K562 (cell line): ENCODE data around the gene VSNL1. TPM values are rescaled to one million over a fixed set of nuclear protein-coding genes. Genes with fewer than 3 reads are reported as not detected.
A peak's percentile ranks its signal among the peaks of the same experiment; 100 is the strongest.

Experiments used
- ATF1 ChIP-seq, 2 experiments: fragments of 450-650 bp in 1 of 2; IDR thresholded peaks; 2 replicates each; pipeline ENCODE4 v1.6.1; 2016; ENCODE audit warnings: missing compliant biosample characterization in 1 of 2, missing genetic modification characterization in 1 of 2
- ETS1 ChIP-seq: conservative IDR thresholded peaks from 2 replicates; pipeline ENCODE4 v1.6.1; 2011; ENCODE audit warnings: low read depth, mild to moderate bottlenecking, low read length; ENCODE audit not compliant: control insufficient read depth
- GATAD2B ChIP-seq: fragments of 450-650 bp; IDR thresholded peaks from 2 replicates; pipeline ENCODE4 v1.6.1; 2017; ENCODE audit warnings: mild to moderate bottlenecking, borderline replicate concordance
- LARP7 ChIP-seq: fragments of 450-650 bp; IDR thresholded peaks from 2 replicates; pipeline ENCODE4 v1.6.1; 2016
- PBX2 ChIP-seq, 2 experiments: IDR thresholded peaks in 1 of 2; conservative IDR thresholded peaks in 1 of 2; 2 replicates each; pipeline ENCODE4 v1.6.1; 2016; ENCODE audit warnings: low read depth in 2 of 2, mild to moderate bottlenecking in 1 of 2, missing compliant biosample characterization in 1 of 2, missing genetic modification characterization in 1 of 2, moderate library complexity in 1 of 2
- REST ChIP-seq, 2 experiments: fragments of 450-650 bp; formaldehyde crosslinking in 1 of 2; IDR thresholded peaks; 2 replicates each; pipeline versions ENCODE4 v1.4.0 to v1.6.1; 2014 to 2020; ENCODE audit warnings: mild to moderate bottlenecking in 2 of 2, borderline replicate concordance in 1 of 2, low read depth in 1 of 2
- SAP30 ChIP-seq: fragments of 200-600 bp; sonication (generic); IDR thresholded peaks from 2 replicates; pipeline ENCODE4 v1.6.1; 2012; ENCODE audit warnings: borderline replicate concordance, low read depth, mild to moderate bottlenecking, moderate library complexity, low read length, control low read depth, inconsistent platforms; ENCODE audit not compliant: insufficient read depth, poor library complexity, severe bottlenecking
- ZBTB34 ChIP-seq: fragments of 250-450 bp; sonication (Bioruptor Pico); IDR thresholded peaks from 2 replicates; pipeline ENCODE4 v1.8.0; 2021; ENCODE audit warnings: mild to moderate bottlenecking, moderate library complexity
- ZNF3 ChIP-seq: fragments of 250-450 bp; sonication (Bioruptor Pico); IDR thresholded peaks from 2 replicates; pipeline ENCODE4 v1.5.0; 2021; ENCODE audit warnings: mild to moderate bottlenecking, moderate library complexity
- ZNF384 ChIP-seq: IDR thresholded peaks from 2 replicates; pipeline ENCODE4 v1.6.1; 2012; ENCODE audit warnings: low read depth, low read length, improper control_type of control experiment
- ZNF644 ChIP-seq: fragments of 200-800 bp; sonication (Bioruptor generic); IDR thresholded peaks from 2 replicates; pipeline ENCODE4 v1.6.1; 2016; ENCODE audit warnings: low read depth, missing genetic modification characterization, missing compliant biosample characterization
- polyA plus RNA-seq, 8 experiments: library from polyadenylated mRNA; depleted of rRNA in 4 of 8; stranded (reverse) in 5 of 8; unstranded in 3 of 8; fragments of >200 nt; fragmentation: Nextera tagmentation in 2 of 8; fragmentation: Illumina TruSeq in 1 of 8; extraction: Ambion mirVana in 2 of 8; extraction: Trizol in 1 of 8; gene quantifications; 2 replicates each; pipeline versions ENCODE4 v1.2.1 to v1.2.3, GENCODE V29; 2011 to 2014; ENCODE audit warnings: inconsistent platforms in 1 of 8, missing spikeins in 1 of 8
- total RNA-seq, 7 experiments: library from RNA; depleted of rRNA in 6 of 7; stranded (reverse); fragments of >200 nt in 6 of 7; fragmentation: Illumina TruSeq in 2 of 7; extraction: Trizol in 2 of 7; gene quantifications; 2 replicates each; pipeline versions ENCODE4 v1.2.1 to v1.2.3, GENCODE V29; 2011 to 2021; ENCODE audit warnings: low replicate concordance in 1 of 7

Gene VSNL1
- total and polyA plus RNA-seq, 9 of the 15 experiments (the other 6 are each of a cell fraction or from before 2014, with no cell fraction given) = 0.20 TPM; not detected in 8

DNA sequence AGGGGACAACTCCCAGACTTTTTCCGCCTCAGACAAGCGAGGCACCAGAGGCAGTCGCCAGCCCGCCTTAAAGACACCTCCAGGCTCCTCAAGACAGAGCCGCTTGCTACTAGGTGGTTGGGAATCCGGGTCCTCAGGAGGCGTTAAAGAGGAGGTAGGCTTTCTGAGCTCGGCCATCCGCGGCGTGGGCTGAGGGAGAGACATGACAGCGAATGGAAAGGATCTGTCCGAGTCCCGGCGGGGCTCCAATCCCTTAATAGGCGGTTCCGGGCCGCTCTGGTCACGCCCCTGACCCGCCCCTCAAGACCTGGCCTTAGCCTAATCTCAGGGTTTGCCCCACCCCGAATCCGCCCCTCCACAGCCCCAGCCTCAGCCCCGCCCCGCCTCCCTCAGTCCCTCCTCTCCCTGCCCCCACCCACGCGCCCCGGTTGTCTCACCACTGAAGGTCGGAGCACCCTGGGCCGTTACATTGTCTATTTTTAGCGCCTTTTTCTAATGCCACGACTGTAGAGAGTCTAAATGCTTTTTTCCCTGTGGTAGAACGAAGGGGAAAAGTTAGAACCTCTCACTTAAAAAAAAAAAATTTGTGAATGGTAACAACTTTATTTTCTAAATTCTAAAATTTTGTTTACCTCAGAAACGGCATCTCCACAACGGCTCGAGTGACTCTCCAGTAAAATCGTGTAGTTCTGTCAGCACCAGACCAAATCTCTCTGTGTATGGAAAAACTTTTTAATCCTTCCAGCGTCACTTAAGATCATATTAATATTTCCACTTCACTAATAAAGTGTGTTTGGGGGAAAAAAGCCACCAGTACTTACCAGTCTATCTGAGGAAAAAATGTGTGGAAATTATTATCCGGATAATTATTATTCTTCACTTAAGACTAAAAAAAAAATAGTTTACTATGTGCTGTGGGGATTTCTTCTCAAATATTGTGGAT, 22.0 kb upstream of the VSNL1 start, which contains the start of gene RAD51AP2 (continued):
- TF ChIP-seq REST (IDR thresholded peaks at IDR 0.05; ENCODE audit: borderline replicate concordance) (no peak), REST (CRISPR knock-in tag; IDR thresholded peaks at IDR 0.05; ENCODE audit: low read depth) (no peak), SAP30 (no peak), LARP7 (no peak), PBX2 (CRISPR knock-in tag; IDR thresholded peaks at IDR 0.05; ENCODE audit: low read depth) (no peak), PBX2 (tag; conservative IDR thresholded peaks at IDR 0.05; ENCODE audit: low read depth) (peak; percentile 59), ZNF644 (no peak), ETS1 (no peak), ATF1 (CRISPR knock-in tag; IDR thresholded peaks at IDR 0.05) (no peak), ATF1 (tag; IDR thresholded peaks at IDR 0.05) (no peak), ZNF3 (no peak), ZBTB34 (CRISPR knock-in tag) (no peak), GATAD2B (no peak), ZNF384 (no peak)
